Mucosa of stomach (tissue), 1 donor: ENCODE measurements around the gene PCBD1.
"Not testable (repeated sequence)": the region's sequence is repeated elsewhere in the genome, so short reads cannot be mapped to it uniquely, and the experiment has no call there.

Experiments
- H3K27me3 ChIP-seq: one replicate; pipeline ENCODE4 v1.7.0; 2013; ENCODE audit warnings: mild to moderate bottlenecking, low read length; ENCODE audit not compliant: control insufficient read depth, insufficient read depth
- H3K36me3 ChIP-seq: one replicate; pipeline ENCODE4 v1.7.0; 2013; ENCODE audit warnings: low read length; ENCODE audit not compliant: control insufficient read depth, insufficient read depth
- H3K4me1 ChIP-seq: one replicate; pipeline ENCODE4 v1.7.0; 2013; ENCODE audit warnings: mild to moderate bottlenecking, low read length; ENCODE audit not compliant: control insufficient read depth, insufficient read depth
- H3K4me3 ChIP-seq: one replicate; pipeline ENCODE4 v1.7.0; 2013; ENCODE audit warnings: low read length
- H3K9ac ChIP-seq: one replicate; pipeline ENCODE4 v1.7.0; 2013; ENCODE audit warnings: mild to moderate bottlenecking, low read length, moderate library complexity
- H3K9me3 ChIP-seq: one replicate; pipeline ENCODE4 v1.7.0; 2013; ENCODE audit warnings: mild to moderate bottlenecking, low read length, moderate library complexity; ENCODE audit not compliant: control insufficient read depth
- donor health status: Pancreatic carcinoma.

PCBD1 gene

GRCh38 chr10:70927189-70927943, 39.0 kb upstream of the PCBD1 start:
- Histone ChIP-seq H3K27me3 (peaks cover 53% of the 10 kb centered on the region), H3K9ac (no peak overlapping the region), H3K4me3 (no peak overlapping the region), H3K9me3 (no peaks in the 10 kb centered on the region), H3K36me3 (no peaks in the 10 kb centered on the region), H3K4me1 (peaks cover 16% of the 10 kb centered on the region)

DNA sequence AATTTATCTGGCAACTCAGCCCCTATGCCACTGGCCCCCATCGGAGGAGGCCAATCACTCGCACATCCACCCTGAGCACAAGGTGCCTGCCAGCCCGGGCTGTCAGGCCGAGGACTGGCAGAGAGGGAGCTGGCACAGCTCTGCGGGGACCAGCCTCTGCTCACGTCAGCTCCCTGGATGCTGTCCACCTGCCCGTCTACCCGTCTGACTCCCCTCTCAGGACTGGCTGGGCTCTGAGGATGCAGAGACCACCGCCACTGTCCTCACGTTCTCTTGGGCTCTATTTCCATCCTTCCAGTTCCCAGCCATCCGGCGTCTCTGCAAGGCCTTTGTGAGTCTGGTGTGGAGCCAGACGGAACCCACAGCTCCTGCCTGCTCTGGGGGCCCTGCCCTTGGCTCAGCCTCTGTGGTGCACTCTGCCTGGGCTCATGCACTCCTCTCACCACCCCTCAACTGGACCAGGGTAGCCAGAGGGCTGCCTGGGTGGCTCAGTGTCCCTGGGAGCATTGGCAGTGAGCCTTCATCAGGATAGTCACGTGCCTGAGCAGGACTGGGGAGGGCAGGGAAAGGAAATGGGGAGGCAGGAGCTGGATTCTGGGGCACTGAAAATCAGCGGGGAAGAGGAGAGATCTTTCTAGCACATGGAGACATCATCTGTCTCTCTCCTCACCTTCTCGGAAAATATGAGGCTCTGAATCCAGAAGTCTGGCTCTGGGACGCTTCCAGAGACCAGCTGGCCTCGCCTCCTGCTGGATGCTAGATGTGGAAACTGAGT, 38.0 kb upstream of the PCBD1 start:
- H3K9ac ChIP-seq: no peak overlapping the region
- H3K9me3 ChIP-seq: no peaks in the 10 kb centered on the region
- H3K27me3 ChIP-seq: peaks cover 56% of the 10 kb centered on the region
- no peak overlapping the region for H3K4me3 ChIP-seq
- no peaks in the 10 kb centered on the region for H3K36me3 ChIP-seq
- H3K4me1 ChIP-seq: peaks cover 16% of the 10 kb centered on the region

GRCh38 chr10:70925377-70926225, 37.2 kb upstream of the PCBD1 start:
- Histone ChIP-seq H3K4me1 (peaks cover 19% of the 10 kb centered on the region), H3K9ac (no peak overlapping the region), H3K36me3 (no peaks in the 10 kb centered on the region), H3K4me3 (no peak overlapping the region), H3K27me3 (peaks cover 55% of the 10 kb centered on the region), H3K9me3 (no peaks in the 10 kb centered on the region)

DNA sequence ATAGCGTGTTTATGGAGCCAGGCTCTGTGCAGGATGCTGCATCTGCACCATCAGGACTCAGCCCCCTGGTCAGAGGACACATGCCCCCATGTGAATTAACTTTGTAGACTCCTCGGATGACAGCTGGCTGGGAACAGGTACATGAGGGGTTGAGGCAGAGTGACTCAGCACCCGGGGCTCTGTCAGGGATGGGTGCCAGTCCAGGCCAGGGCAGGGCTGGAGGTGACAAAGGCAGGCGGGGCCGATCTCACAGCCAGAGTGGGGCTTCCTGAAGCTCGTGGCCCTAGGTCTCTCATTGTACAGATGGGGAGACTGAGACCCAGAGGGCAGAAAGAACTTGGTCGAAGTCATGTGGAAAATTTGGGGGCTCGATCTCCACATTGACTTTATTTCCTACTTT, 35.3 kb upstream of the PCBD1 start:
- Histone ChIP-seq H3K27me3 (peaks cover 37% of the 10 kb centered on the region), H3K4me1 (peaks cover 23% of the 10 kb centered on the region), H3K9me3 (no peaks in the 10 kb centered on the region), H3K9ac (no peak overlapping the region), H3K4me3 (no peak overlapping the region), H3K36me3 (no peaks in the 10 kb centered on the region)

GRCh38 chr10:70921285-70921684, 32.9 kb upstream of the PCBD1 start:
- Histone ChIP-seq H3K27me3 (peaks cover 34% of the 10 kb centered on the region), H3K36me3 (no peaks in the 10 kb centered on the region), H3K9me3 (no peaks in the 10 kb centered on the region), H3K9ac (no peak overlapping the region), H3K4me1 (peaks cover 9% of the 10 kb centered on the region), H3K4me3 (no peak overlapping the region)

DNA sequence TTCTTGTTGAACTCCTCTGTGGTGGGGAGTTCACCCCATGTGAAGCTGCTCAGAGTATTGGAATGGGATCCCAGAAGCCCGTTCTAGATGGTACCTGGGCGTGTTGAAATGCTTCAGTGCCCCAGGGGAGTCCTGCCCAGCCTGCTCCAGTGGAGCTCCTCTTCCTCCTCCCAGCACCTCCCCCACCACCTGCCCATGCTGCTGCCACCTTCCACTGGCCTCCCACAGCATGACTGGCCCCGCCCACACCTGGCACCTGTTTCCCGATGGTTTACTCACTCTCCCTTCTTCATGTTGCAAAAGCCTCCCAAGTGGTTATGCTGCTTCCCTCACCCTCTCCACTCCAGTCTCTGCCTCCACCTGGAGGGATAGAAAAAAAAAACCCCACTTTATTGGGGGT, 32.2 kb upstream of the PCBD1 start:
- H3K4me1 ChIP-seq: peaks cover 7% of the 10 kb centered on the region
- H3K36me3 ChIP-seq: no peaks in the 10 kb centered on the region
- H3K4me3 ChIP-seq: no peak overlapping the region
- peaks cover 31% of the 10 kb centered on the region for H3K27me3 ChIP-seq
- no peak overlapping the region for H3K9ac ChIP-seq
- H3K9me3 ChIP-seq: no peaks in the 10 kb centered on the region

GRCh38 chr10:70919906-70920305, 31.5 kb upstream of the PCBD1 start:
- H3K9ac ChIP-seq, H3K36me3 ChIP-seq, H3K4me1 ChIP-seq, H3K4me3 ChIP-seq, H3K9me3 ChIP-seq: not testable (repeated sequence)
- peaks cover 31% of the 10 kb centered on the region for H3K27me3 ChIP-seq

GRCh38 chr10:70918851-70919530, 30.6 kb upstream of the PCBD1 start:
- Histone ChIP-seq H3K9ac (no peak overlapping the region), H3K36me3 (no peaks in the 10 kb centered on the region), H3K4me3 (no peak overlapping the region), H3K9me3 (no peaks in the 10 kb centered on the region), H3K4me1 (peaks cover 7% of the 10 kb centered on the region), H3K27me3 (peaks cover 29% of the 10 kb centered on the region)

DNA sequence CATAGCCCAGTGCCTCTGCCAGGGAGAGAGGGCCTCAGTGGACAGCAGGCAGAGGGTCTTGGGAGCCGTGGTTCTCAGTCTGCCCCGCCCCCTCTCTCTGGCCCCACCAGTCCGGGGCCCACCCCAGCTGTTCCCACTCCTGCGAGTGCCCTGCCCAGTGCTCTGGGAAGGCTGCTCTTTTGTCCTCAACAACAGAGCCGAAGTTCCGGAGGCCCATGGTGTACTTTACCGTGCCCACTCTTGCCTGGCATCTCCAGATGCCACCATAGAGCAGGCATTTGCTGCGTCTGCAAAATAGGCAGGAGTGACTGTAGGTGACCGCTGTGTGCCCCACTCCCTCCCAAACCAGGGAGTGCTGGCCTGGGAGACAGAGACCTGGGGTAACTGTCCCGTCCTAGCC, 29.3 kb upstream of the PCBD1 start:
- Histone ChIP-seq H3K36me3 (no peaks in the 10 kb centered on the region), H3K4me1 (peaks cover 7% of the 10 kb centered on the region), H3K9ac (no peak overlapping the region), H3K9me3 (no peaks in the 10 kb centered on the region), H3K27me3 (peaks cover 24% of the 10 kb centered on the region), H3K4me3 (no peak overlapping the region)

GRCh38 chr10:70917226-70917625, 28.9 kb upstream of the PCBD1 start:
- Histone ChIP-seq H3K4me1 (peaks cover 7% of the 10 kb centered on the region), H3K9ac (no peak overlapping the region), H3K36me3 (no peaks in the 10 kb centered on the region), H3K27me3 (peaks cover 24% of the 10 kb centered on the region), H3K9me3 (no peaks in the 10 kb centered on the region), H3K4me3 (no peak overlapping the region)

DNA sequence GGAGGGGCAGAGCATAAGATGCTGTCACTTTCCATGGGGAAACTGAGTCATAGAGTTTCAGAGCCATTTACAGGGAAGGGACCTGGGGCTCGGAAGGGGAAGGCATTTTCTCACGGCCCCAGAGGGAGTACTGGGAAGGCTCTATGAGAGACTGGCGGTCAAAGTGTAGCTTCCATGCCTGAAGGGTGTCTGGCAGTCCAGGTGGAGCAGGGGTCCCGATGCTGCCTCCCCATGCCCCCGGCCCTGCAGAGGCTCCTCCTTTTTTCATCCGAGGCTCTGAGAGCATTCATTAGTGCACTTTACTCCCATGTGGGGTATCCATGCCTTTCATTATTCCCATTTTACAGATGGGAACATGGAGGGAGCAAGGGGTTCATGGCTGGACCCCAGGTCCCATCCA, 27.9 kb upstream of the PCBD1 start:
- no peak overlapping the region for H3K4me3 ChIP-seq
- H3K27me3 ChIP-seq: peaks cover 19% of the 10 kb centered on the region
- H3K9me3 ChIP-seq: no peaks in the 10 kb centered on the region
- H3K9ac ChIP-seq: no peak overlapping the region
- H3K36me3 ChIP-seq: no peaks in the 10 kb centered on the region
- peaks cover 7% of the 10 kb centered on the region for H3K4me1 ChIP-seq
